Measurements from ENCODE around the gene ZNF814. TPM values are rescaled to one million over a fixed set of nuclear protein-coding genes. Genes with fewer than 3 reads are reported as not detected.
"Not testable (repeated sequence)": the region's sequence is repeated elsewhere in the genome, so short reads cannot be mapped to it uniquely, and the experiment has no call there.

The ZNF814 gene
- 10 to 100 TPM; 12.1 to 18.1 TPM for total RNA-seq

DNA sequence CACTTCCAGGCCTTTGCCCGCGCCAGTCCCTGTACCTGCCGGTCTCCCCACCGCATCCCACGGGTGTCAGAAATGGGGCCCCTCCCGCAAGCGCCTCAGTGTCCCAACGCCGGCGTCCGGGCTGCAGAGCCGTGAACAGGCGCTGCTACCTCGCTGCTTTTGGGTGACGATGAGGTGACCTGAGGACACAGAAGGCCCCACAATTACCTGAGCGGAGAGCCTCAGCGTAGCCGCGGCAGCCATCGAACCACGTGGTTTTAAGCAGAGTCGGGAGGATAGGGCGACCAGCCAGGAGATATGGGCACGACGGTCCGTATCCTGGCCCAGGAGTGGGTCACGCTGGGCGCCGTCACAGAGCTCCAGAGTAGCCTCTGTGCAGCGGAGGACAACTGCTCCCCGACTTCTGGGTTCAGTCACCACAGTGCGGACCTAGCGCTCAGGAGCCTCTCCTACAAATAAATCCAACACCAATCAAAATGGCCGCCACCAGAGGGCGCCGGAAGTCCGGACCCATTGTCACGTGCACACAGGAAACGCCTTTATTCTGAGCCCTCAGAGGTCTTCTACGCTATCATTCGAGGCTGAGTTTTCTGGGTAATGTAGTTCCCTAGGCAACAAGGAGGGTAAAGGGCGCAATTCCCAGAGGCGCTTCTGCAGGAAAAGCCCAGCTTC, at the start of gene ZNF814:
TSS of gene ZNF814 (minus strand) at position 478 of the 672 bp plus-strand sequence. CDS start at position 243, 235 bp downstream.
- Mint-ChIP-seq H3K9me3 (peaks cover 21 to 35% of the 10 kb centered on the region in 2 donors), H3K36me3 (peaks cover 46 to 78% of the 10 kb centered on the region in 2 donors)

DNA sequence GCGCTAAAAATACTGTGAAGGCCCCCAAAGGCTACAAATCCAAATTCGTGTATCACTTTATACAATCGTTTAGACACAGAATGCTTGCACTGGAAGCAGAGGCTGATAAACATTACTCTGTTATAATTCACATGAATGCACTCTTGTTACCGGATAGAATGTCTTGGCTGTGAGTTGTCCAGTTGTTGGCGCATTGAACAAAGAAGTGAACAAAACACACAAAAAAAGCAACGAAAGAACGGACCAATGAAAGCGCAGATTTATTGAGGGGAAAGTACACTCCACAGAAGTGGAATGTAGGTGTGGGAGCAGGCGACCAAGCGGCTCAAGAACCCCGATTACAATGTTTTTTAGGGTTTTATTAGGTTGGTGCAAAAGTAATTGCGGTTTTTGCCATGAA, 46.9 kb upstream of the ZNF814 start:
- Mint-ChIP-seq H3K36me3 (peaks cover 69 to 85% of the 10 kb centered on the region in 2 donors), H3K9me3 (peaks cover 36 to 39% of the 10 kb centered on the region in 2 donors), H3K27ac (peak overlapping the region in 1 of 2 donors; percentile 86)
- ATAC-seq (no peak), DNase-seq (ENCODE audit: low spot score in 2 of 2) (no peak)

More for the DNA sequence above, at the start of gene ZNF814:
- ATAC-seq (peak; percentile 94 to 97), DNase-seq (ENCODE audit: low spot score in 2 of 2) (peak; percentile 78)
- peak within 1 kb of the TSS; percentile 97 to 99 for H3K27ac Mint-ChIP-seq

DNA sequence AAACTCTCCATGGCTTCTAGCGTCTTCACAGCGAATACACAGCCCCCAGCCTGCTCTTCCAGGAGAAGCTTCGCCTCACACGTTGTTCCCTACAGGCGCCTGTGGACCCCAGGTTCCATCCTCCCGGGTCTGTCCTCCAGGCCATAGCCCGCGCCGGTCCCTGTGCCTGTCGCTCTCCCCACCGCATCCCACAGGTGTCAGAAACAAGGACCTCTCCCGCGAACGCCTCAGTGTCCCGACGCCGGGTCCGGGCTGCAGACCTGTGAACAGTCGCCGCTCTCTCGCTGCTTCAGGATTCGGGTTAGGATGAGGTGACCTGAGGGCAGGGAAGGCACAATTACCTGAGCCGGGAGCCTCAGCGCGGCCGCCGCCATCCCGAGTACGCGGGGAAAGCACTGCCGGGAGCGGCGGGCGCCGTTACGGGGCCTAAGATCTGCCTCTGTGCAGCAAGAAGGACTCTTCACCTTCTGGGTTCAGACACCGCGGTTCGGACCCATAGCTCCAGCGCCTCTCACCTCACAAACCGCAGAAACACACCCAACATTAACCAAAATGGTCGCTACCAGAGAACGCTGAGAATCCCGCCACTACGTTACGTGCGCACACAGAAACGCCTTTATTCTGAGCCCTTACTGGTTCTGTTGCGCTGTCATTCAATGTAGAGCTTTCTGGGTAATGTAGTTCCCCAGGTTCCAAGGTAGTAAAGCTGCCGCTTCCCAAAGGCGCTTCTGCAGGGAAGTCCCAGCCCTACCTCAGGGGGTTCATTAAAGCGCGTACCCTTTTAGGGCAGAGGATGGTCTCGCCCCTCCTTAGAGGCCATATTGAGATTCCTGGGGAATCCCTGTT, 46.2 kb upstream of the ZNF814 start, which contains the start of gene ZNF418:
TSS of gene ZNF418 (minus strand) at position 583 of the 846 bp plus-strand sequence. CDS start 1,580 bp downstream, outside the sequence.
- peaks cover 38 to 43% of the 10 kb centered on the region in 2 donors for H3K9me3 Mint-ChIP-seq
- peaks cover 69 to 87% of the 10 kb centered on the region in 2 donors for H3K36me3 Mint-ChIP-seq
- DNase-seq (ENCODE audit: low spot score in 2 of 2) (peak in 1 of 2 donors; percentile 31), ATAC-seq (peak; percentile 94 to 98)
- H3K27ac Mint-ChIP-seq: peak within 1 kb of the TSS; percentile 86 to 95

DNA sequence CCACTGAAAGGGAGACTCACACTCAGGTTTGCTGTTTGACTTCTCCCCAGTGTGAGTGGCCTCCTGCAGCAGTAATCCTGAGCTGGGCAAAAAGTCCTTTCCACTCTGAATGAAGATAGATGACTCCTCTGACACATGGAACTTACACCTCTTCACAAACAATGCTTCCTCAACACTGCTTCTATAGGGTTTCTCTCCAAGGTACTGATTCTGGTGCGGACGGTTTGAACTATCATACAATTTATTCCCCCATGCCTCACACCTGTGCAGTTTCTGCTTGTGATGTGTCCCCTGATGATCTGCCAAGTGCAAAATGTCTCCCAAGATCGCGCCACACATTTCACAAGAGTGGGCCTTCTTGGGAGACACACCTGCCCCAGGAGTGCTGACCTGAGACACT, 38.8 kb upstream of the ZNF814 start:
- no peak for ATAC-seq
- Mint-ChIP-seq H3K36me3 (peaks cover 57 to 68% of the 10 kb centered on the region in 2 donors), H3K9me3 (peaks cover 40 to 41% of the 10 kb centered on the region in 2 donors), H3K27ac (peak overlapping the region in 1 of 2 donors; percentile 47)
- no peak for DNase-seq (ENCODE audit: low spot score in 2 of 2)

DNA sequence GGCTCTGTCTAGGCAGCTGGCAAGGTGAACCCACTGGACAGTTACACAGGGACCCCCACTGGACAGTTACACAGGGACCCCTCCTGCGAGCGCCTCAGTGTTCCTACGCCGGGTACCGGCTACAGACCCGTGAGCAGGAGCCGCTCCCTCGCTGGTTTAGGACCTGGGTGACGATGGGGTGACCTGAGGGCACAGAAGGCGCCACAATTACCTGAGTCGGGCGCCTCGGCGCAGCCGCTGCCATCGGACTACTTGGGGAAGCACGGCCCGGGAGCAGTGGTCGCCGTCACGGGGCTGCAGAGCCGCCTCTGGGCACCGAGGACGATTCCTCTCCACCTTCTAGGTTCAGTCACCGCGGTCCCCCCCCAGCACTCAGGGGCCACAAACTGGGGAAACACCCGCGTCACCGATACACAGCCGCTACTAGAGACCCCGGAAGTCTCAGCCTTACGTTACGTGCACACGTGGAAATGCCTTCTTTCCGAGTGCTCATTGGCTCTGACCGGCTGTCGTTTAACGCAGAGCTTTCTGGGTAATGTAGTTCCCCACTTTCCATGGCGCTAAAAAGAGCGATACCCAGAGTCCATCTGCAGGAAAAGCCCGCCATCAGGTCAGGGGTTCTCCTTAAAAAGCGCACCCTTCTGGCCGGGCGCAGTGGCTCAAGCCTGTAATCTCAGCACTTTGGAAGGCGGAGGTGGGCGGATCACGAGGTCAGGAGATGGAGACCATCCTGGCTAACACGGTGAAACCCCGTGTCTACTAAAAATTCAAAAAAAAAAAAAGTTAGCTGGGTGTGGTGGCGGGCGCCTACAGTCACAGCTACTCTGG, 27.5 kb upstream of the ZNF814 start, which contains the start of gene ZNF417:
TSS of gene ZNF417 (minus strand) at position 425 of the 828 bp plus-strand sequence. CDS start at position 244, 181 bp downstream.
- peak; percentile 99 to 100 for ATAC-seq
- peaks cover 28 to 48% of the 10 kb centered on the region in 2 donors for H3K9me3 Mint-ChIP-seq

GRCh38 chr19:57914531-57914930, 25.7 kb upstream of the ZNF814 start:
- peaks cover 81 to 83% of the 10 kb centered on the region in 2 donors for H3K36me3 Mint-ChIP-seq
- no peak for ATAC-seq
- no peak for DNase-seq (ENCODE audit: low spot score in 2 of 2)
- peaks cover 31 to 51% of the 10 kb centered on the region in 2 donors for H3K9me3 Mint-ChIP-seq
- H3K27ac Mint-ChIP-seq: peak overlapping the region in 1 of 2 donors; percentile 61

More for the DNA sequence above, 27.5 kb upstream of the ZNF814 start, which contains the start of gene ZNF417:
- Mint-ChIP-seq H3K36me3 (peaks cover 78 to 79% of the 10 kb centered on the region in 2 donors), H3K27ac (peak within 1 kb of the TSS; percentile 96 to 97)
- peak; percentile 69 to 89 for DNase-seq (ENCODE audit: low spot score in 2 of 2)

DNA sequence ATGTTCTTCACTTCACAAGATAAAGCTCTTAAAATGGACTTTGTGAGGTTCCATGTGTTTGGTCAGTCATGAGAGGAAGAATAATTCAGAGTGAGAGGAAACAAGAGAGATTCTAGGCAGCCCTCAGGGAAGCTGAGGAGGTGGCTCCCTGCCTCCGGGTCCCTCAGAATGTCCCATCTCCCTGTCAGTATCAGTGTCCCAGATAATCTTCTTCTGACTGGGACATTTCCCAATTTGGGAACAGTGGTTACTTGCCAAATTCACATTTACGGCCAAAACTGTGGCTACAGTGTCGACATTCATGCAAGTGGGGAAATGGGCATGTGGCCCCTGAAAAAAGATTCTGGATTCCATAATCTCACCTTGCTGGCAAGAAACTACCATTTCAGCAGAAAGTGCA, 18.6 kb upstream of the ZNF814 start:
- peaks cover 39% of the 10 kb centered on the region in 2 donors for H3K9me3 Mint-ChIP-seq

GRCh38 chr19:57905258-57905657, 16.4 kb upstream of the ZNF814 start:
- H3K27ac Mint-ChIP-seq: no peak overlapping the region
- DNase-seq (ENCODE audit: low spot score in 2 of 2) (no peak), ATAC-seq (no peak)
- H3K9me3 Mint-ChIP-seq: peaks cover 29 to 30% of the 10 kb centered on the region in 2 donors
- H3K36me3 Mint-ChIP-seq: peaks cover 50 to 78% of the 10 kb centered on the region in 2 donors

More for the DNA sequence above, 18.6 kb upstream of the ZNF814 start:
- no peak for ATAC-seq
- Mint-ChIP-seq H3K36me3 (peaks cover 70 to 81% of the 10 kb centered on the region in 2 donors), H3K27ac (no peak overlapping the region)
- DNase-seq (ENCODE audit: low spot score in 2 of 2): no peak

DNA sequence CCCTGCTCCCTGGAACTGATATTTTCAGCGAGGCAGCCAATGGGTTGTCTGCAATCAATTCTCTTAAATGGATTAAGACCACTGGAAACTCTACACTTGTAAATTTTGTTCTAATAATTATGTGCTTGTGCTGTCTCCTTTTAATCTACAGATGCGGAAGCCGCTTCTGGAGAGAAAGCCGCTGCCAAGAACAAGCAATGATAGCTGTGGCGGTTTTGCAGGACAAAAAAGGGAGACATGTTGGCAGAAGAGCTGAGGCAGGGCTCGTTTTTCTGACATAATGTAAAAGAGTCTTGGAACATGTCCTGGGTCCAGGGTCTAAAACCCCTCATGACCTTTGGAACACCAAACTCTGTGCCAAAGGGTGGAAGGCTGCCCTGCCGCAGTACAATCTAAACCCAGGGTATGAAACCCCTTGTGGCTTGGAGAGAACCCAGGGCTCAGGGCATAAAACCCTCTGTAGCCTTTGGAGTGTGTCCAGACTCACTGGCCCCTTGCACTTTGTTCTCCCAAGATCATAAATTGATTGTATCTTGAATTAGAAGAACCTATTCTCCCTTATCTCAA, 14.9 kb upstream of the ZNF814 start:
- Mint-ChIP-seq H3K27ac (peak overlapping the region in 1 of 2 donors; percentile 35), H3K36me3 (peaks cover 38 to 70% of the 10 kb centered on the region in 2 donors), H3K9me3 (peaks cover 29 to 30% of the 10 kb centered on the region in 2 donors)
- ATAC-seq: no peak
- no peak for DNase-seq (ENCODE audit: low spot score in 2 of 2)

GRCh38 chr19:57900311-57900710, 11.5 kb upstream of the ZNF814 start:
- no peak overlapping the region for H3K27ac Mint-ChIP-seq
- ATAC-seq (no peak), DNase-seq (ENCODE audit: low spot score in 2 of 2) (no peak)
- H3K9me3 Mint-ChIP-seq: peaks cover 22 to 40% of the 10 kb centered on the region in 2 donors
- peaks cover 29 to 72% of the 10 kb centered on the region in 2 donors for H3K36me3 Mint-ChIP-seq

GRCh38 chr19:57890706-57891105, 1.9 kb upstream of the ZNF814 start:
- ATAC-seq: not testable (repeated sequence)
- H3K9me3 Mint-ChIP-seq: peaks cover 21 to 38% of the 10 kb centered on the region in 2 donors

GRCh38 chr19:57888107-57888559, 704 bp downstream of the ZNF814 start:
- H3K36me3 Mint-ChIP-seq: peaks cover 51 to 83% of the 10 kb centered on the region in 2 donors
- peak overlapping the region; percentile 97 to 99 for H3K27ac Mint-ChIP-seq
- ATAC-seq: no peak
- DNase-seq (ENCODE audit: low spot score in 2 of 2): no peak
- peaks cover 21 to 35% of the 10 kb centered on the region in 2 donors for H3K9me3 Mint-ChIP-seq

More at GRCh38 chr19:57890706-57891105, 1.9 kb upstream of the ZNF814 start:
- not testable (repeated sequence) for DNase-seq (ENCODE audit: low spot score in 2 of 2); H3K27ac Mint-ChIP-seq
- peaks cover 36 to 61% of the 10 kb centered on the region in 2 donors for H3K36me3 Mint-ChIP-seq

- ATAC-seq: no peak
- H3K9me3 Mint-ChIP-seq: peaks cover 21 to 35% of the 10 kb centered on the region in 2 donors
- no peak for DNase-seq (ENCODE audit: low spot score in 2 of 2)
- peak overlapping the region in 1 of 2 donors; percentile 99 for H3K27ac Mint-ChIP-seq
- H3K36me3 Mint-ChIP-seq: peaks cover 59 to 88% of the 10 kb centered on the region in 2 donors
These were observed 1.5 kb downstream of the ZNF814 start for GRCh38 chr19:57887195-57887941.

- no peak for DNase-seq (ENCODE audit: low spot score in 2 of 2)
- Mint-ChIP-seq H3K27ac (no peak overlapping the region), H3K36me3 (peaks cover 59 to 81% of the 10 kb centered on the region in 2 donors), H3K9me3 (peaks cover 21 to 30% of the 10 kb centered on the region in 2 donors)
- ATAC-seq: no peak
These were observed 2.8 kb downstream of the ZNF814 start for GRCh38 chr19:57886046-57886445.
